ENCODE results near the gene SEC16A.

Gene SEC16A

GRCh38 chr9:136511670-136512592 lies 29.1 kb upstream of the SEC16A start:
- TF ChIP-seq CTCF (conservative IDR thresholded peaks at IDR 0.05; ENCODE audit: low read depth, low read length), result no peak
- no peak overlapping the region for H3K4me3 ChIP-seq (ENCODE audit: low read length)
- no peak for DNase-seq (ENCODE audit: low read depth)

DNA sequence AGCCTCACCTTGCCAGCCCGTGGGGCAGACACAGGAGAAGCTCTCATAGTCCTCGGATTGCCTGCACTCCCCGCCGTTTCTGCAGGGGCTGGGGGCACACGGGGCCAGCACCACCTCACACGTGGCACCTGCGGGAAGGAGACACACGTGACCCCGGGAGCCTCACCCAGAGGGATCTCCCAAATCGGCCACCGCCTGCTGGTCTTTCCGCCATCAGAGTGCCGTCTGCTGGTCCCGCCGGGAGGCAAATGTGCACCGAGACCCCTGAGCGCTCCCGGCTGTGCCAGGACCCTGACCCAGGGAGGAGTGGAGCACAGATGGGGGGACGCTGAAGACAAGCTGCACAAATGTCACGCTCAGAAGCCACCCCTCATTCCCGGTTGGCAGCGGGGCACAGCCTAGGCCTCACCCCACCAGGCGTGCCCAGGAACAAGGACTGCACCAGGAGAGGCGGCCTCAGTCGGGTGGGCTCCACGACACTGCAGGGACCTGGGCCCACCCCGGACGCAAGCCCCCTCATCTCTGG lies 28.4 kb upstream of the SEC16A start:
- no peak overlapping the region for H3K4me3 ChIP-seq (ENCODE audit: low read length)
- DNase-seq (ENCODE audit: low read depth), result no peak
- no peak for TF ChIP-seq CTCF (conservative IDR thresholded peaks at IDR 0.05; ENCODE audit: low read depth, low read length)

- no peak for TF ChIP-seq CTCF (conservative IDR thresholded peaks at IDR 0.05; ENCODE audit: low read depth, low read length)
- H3K4me3 ChIP-seq (ENCODE audit: low read length), result no peak overlapping the region
- no peak for DNase-seq (ENCODE audit: low read depth)
Measured at GRCh38 chr9:136510561-136510960, 27.7 kb upstream of the SEC16A start.

DNA sequence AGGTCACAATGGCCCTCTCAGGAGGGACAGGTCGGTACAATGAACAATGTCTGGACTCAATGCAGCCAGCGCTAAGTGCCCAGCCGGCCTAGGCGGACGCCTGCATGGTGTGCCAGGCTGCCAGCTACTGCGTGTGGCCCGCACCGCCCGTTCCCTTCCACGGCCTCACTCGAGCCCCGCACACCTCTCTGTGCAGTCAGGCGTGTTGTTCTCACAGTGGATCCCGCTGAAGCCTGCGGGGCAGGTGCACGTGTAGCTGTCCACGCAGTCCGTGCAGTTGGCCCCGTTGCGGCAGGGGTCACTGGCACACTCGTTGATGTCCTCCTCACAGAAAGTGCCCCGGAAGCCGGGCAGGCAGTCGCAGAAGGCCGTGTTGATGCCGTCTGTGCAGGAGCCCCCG lies 26.7 kb upstream of the SEC16A start:
- TF ChIP-seq CTCF (conservative IDR thresholded peaks at IDR 0.05; ENCODE audit: low read depth, low read length), result no peak
- no peak overlapping the region for H3K4me3 ChIP-seq (ENCODE audit: low read length)
- no peak for DNase-seq (ENCODE audit: low read depth)

DNA sequence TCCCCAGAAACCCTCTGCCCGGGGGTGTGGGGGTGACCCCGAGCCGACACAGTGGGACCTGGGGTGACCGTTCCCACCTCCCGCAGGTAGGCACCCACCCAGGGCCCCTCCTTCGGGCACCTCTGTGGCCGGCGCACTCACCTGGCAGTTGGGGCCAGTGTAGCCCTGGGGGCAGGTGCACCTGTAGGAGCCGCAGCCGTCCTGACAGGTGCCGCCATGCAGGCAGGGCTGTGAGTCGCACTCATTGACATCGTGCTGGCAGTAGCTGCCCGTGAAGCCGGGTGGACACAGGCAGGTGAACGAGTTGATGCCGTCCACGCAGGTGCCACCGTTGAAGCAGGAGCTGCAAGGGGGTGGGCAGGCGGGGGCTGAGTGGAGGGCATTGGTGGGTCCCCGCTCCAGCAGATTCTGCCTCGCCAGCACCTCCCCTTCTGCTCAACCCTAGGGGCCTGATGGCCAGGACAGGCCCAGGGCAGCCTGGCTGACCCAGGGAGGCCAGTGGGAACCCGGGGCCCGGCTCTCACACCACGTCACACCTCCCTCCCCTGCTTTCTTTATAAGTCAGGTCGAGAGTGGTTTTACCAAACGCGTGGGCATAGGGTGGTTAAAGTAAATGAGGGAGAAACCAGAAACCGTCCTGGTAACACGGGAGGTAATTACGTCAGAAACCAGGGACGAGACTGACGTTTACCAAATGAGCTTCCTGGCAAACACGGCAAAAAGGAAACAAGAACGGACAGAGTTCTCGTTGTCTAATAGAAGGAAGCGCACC lies 26.1 kb upstream of the SEC16A start:
- no peak for TF ChIP-seq CTCF (conservative IDR thresholded peaks at IDR 0.05; ENCODE audit: low read depth, low read length)
- no peak overlapping the region for H3K4me3 ChIP-seq (ENCODE audit: low read length)
- DNase-seq (ENCODE audit: low read depth), result no peak

DNA sequence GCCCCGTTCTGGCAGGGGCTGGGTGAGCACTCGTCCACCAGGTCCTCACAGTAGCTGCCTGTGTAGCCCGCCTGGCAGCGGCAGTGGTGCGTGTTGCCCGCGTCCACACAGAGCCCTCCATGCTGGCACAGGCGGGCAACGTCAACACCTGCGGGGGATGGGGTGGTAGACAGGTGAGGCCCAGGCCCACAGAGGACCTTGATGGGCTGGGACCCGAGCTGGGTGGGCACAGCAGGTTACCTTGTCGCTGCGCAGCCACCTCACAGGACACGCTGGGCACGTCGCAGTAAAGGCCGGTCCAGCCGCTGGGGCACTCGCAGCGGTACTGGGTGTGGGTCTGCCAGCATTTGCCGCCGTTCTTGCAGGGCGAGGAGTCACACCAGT lies 25.1 kb upstream of the SEC16A start:
- no peak for TF ChIP-seq CTCF (conservative IDR thresholded peaks at IDR 0.05; ENCODE audit: low read depth, low read length)
- no peak for DNase-seq (ENCODE audit: low read depth)
- H3K4me3 ChIP-seq (ENCODE audit: low read length), result no peak overlapping the region
